Stimulated activated CD4-positive, alpha-beta T cell treated with anti-CD3 and anti-CD28 coated beads, Interleukin-4, amount 100 ng/mL, for 48 hours (primary cell): ENCODE results near the gene LUC7L3.

Experiments used
- DNase-seq, 2 donors: peaks; one replicate each; pipeline ENCODE4 v3.0.0-alpha.2; 2020; ENCODE audit warnings: low read depth in 2 of 2

The LUC7L3 gene

DNA sequence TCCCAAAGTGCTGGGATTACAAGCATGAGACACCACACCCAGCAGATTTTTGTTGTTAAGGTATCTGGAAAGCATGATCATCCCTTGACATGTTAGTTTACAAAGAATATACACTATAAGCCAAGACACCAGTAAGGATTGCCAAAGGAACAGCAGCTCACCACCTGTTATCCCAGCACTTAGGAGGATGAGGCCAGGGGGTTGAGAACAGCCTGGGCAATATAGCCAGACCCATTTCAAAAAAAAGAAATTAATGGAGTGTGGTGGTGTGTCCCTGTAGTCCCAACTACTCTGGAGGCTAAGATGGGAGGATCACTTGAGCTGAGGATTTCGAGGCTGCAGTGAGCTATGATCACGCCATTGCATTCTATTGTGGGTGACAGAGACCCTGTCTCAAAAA, 42.8 kb downstream of the LUC7L3 start:
- no peak for DNase-seq

DNA sequence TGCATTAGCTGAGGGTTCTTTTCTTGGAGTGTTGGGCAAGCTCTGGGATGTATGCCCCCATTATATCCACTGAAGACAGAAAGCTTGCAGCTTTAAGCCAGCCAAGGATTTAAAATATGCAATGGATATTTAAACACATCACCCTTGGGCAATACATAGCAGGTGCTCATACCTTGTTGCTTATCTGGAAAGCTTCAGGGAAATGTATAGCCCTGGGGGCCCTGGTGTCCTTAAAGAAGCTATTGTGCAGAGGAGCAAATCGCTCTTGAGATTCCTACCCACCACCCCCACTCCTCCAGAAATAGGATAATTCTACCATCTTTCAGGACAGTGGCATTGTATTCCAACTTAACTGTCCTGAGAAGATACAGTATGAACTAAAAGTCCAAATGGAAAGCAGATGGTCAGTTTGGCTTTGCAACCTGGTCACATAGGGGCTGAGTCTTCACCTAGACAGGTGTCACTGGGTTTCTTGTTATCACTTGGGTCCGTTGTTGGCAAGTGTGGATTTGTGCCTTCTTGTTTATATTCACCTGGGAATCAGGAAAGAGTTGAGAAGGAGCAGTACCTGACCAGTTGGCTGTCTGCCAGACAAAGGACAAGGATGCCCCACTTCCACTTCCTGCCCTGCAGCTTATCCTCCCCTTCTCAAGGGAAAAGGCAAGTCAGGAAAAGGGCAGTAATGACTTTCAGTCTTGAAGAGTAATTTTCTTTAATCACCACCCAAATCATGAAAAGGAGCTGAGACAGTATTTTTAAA, 44.5 kb downstream of the LUC7L3 start:
- no peak for DNase-seq

DNA sequence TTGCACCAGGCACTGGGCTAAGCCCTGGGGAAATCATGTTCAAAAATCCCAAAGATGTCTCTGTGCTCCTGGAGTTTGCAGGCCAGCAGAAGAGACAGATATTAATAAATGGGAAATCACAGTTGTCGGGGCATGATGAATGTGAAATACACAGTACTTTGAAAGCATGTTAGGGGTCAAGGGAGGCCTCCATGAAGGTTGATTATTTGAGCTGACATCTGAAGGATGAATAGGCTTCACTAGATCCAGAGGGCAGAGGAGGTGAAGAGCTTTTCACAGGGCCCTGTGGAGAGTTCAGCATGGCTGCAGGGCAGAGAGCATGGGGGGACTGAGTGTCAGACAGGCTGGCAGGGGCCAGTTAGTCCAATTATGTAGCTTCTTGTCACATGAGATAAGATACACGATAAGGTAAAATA, 45.3 kb downstream of the LUC7L3 start:
- DNase-seq = no peak

DNA sequence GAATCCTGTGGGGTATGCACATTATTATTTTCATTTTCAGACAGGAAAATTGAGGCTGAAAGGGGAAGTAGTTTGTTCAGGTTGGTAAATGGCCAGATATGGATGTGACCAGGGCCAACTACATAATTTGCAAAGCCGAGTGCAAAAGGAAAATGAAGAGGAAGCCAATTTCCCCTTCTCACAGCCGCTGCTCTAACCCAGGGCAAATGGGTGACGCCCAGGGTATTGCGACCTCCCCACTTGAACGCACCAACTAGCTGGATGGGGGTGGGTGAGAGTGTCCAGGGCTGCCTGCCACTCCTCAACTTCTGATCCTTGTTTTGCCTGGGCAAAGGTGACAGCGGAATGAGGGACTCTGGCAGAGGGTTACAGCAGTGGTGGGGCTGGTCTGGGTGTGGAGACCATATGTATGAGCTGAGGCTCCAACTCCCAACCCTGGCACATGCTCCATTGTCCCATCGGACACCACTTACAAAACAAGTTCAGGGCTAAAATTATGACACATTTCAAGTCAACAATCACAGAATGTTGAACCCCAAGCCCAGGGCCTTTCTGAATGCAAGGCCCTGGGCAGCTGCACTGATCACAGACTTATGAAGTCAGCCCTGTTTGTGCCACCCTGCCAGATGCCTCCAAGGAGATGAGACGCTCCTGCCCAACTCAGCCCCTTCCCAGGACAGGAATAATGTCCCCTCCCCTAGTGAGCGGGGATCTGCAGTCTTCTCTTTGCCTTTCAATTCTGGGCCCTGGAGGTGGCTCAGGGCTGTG, 46.2 kb downstream of the LUC7L3 start:
- DNase-seq = no peak

DNA sequence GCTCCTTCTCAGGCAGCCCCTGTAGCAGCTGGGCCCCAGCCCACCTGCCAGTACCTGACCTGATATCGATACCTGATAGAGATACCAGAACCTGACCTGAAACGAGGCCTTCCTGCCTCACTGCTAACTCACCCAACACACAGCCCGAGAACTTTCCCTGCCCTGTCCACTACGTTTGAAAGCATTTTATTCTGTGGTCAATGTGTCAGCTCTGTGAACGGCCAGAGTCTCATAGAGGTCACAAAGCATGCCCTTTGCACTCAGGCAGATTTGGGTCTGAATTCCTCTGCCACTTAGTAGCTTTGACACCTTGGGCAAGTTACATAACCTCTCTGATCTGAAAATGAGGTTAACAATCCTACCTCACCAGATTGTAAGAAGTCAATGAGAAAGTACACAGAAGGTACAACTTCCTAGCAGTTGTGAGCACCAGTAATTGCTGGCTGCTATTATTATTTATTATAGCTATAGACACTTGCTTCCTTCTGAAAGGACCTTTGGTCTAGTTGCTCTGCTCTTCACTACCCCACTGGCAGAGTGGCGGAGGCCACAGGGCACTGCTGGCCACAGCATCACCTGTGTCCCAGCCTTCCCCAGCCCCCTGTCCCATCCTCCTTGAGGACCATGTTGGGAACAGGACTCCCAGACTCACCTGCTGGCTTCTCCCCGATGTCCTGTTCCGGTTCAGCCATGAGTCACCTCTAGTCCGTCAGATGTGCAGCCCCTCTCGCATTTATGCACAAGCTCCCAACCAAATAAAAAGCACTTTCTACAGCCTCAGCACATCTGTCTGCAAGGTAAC, 47.0 kb downstream of the LUC7L3 start:
- no peak for DNase-seq

DNA sequence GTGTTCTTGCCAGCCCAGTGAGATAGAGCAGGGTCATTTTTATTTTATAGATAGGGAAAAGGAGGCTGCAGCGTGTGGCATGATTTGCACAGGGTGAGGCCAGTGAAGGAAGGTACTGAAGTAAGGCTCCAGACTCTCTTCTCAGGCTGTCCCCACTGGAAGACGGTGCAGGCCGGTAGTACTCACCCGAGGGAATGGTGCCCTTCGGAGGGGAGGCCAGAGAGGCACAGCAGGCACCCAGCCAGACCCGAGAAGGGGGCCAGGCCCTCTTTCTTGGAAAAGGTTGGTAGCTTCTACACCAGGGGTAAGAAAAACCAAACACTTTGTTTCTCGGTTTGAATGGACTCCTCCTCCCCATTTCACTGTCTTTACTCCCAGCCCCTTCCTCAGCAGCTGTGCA, 47.6 kb downstream of the LUC7L3 start:
- no peak for DNase-seq

DNA sequence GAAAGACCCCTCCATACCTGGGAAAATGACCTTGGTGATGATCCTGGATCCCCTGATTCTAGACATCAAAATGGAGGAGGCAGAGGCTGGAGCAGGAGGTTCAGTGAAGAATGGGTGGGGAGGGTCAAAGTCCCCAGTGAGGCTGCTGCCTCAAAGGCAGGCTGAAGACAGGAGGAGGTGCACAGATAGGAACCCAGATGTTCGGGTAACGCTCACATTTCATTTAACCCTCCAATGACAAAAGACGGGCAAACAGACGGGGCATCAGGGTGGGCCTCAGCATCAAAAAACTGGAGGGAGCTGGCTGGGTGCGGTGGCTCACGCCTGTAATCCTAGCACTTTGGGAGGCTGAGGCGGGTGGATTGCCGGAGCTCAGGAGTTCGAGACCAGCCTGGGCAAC, 48.0 kb downstream of the LUC7L3 start, which contains the start of gene ANKRD40CL:
TSS of gene ANKRD40CL (minus strand) at position 73 of the 400 bp plus-strand sequence. CDS start 605 bp downstream, outside the sequence.
- no peak for DNase-seq

DNA sequence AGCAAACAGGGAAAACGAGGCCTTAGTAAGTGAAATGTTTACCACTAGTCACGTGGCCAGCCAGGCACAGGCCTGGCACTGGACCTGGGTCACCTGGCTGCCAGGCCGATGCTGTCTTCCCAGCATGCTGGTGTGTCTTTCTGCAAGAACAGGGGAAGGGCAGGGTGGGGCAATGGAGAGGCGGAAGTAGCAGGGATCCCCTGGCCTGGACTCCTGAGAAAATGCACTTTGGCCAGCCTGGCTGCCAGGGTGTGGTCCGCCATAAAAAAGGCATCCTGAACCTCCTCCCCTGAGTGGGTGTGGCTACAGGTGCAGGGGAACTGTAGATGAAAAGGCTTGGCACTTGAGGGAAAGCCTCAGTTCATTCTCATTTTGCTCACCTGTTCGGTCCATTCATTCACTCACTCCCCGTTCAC, 49.0 kb downstream of the LUC7L3 start:
- DNase-seq = no peak

DNA sequence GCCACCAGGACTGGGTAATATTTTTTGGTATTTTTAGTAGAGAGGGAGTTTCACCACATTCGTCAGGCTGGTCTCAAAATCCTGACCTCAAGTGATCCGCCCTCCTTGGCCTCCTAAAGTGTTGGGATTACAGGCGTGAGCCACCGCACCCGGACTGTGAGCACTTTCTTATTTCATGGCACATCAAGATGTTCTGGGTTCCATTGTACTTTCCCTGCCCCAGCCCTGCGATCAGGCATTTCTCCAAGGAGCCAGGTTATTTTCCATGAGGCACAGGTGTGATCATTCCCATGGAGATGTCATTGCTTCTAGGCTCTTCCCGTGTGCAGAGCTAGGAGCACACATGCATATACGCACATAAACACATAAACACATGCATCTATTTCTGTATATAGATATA, 50.5 kb downstream of the LUC7L3 start:
- no peak for DNase-seq

DNA sequence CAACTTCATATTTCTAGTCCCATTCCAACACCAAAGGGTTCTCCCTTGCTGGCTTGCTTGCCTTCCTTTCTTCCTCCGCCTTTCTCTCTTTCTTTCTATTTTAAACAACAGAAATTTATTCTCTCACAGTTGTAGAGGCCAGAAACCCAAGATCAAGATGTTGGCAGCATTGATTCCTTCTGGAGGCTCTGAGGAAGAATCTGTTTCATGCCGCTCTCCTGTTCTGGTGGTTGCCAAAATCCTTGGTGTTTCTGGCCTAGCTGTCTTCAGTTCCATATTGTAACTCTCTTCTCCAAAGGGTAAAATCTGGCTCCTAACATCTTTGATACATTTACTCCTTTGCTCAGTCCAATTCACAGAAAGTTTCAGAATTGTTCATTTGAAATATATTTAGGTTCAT, 50.9 kb downstream of the LUC7L3 start:
- DNase-seq = no peak

DNA sequence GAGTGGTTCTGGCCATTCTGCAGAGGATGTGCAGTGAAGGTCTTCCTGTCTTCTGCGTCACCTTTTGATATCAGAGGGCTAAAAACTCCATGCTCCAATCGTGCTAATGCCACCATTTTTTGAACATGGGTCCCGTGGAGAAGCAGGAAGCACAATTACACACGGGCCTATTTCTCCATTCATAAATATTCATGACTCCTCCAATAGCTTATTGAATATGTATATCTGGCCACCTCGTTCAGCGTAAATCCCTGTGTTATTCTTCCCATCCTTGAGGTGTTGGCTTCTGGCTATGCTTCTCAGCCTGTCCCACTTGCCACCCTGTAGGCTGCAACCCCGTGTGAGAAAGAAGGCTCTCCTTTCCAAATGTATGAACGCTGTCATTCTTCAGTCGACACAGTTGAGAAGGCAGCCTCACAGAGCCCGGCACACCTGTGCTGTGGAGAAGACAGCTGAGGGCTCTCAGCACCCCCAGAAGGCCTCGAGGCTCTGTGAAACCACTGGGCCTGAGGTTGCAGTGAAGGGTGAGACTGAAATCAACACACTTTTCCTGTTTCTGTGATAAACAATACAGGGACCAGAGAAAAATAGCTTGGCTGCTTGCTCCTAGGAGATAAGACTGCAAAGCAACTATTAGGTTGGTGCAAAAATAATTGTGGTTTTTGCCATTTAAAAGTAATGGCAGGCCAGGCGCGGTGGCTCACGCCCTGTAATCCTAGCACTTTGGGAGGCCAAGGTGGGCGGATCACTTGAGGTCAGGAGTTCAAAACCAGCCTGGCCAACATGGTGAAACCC, 52.8 kb downstream of the LUC7L3 start:
- no peak for DNase-seq

DNA sequence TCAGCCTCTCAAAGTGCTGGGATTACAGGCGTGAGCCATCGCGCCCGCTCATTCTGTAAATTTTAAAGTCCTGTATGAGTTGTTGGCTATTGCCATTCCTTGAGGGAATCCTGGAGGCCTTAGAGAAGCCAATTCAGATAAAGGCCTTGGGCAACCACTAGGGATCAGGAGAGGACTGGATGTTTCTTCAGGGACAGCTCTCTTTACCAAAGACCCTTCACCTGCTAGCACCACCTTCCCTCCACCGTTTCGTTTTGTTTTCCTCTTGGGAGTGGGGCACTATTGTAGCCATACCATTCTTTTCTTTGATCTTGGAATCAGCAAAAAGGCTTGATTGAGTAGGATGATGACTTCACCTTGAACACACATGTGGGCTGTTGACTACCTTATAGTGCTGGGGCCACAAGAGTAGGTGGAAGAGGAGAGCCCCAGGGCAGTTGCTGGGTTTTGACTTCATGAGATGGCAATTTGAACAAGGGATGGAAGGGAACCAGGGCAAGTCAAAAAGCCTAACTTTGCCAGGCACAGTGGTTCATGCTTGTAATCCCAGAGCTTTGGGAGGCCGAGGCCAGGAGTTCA, 54.9 kb downstream of the LUC7L3 start:
- no peak for DNase-seq

DNA sequence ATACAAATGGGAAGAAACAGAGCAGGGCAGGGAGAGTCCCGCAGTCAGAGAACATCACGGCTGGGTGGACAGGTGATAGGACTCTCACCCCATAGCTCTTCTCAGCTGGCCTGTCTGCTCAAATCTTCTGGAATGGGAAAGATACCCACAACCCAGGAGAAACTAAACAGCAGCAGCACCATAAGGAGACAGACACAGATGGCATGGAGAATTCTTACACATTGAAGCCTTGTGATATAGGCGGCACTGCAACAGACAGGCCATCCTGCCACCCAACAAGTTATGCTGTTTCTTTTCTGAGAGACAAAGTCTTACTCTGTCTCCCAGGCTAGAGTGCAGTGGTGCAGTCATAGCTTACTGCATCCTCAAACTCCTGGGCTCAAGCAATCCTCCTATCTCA, 56.5 kb downstream of the LUC7L3 start:
- no peak for DNase-seq

DNA sequence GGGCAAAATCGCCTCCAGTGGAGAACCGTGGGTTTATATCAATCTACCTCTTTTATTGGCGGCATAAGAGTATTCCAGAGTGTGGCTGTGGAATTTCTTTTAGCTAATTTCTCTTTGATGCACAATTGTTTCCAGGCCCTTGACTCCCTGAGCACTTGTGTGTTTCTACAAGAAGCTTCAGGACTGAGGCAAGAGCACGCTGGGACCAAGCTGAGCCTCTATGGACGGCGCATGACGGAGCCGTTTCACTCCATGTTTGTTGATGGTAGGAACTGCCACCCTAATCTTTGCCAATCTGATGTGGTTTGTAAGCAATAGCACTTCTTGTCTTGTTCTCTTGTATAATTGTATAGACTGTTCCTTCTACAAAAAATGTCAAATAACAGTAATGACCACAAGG, 59.1 kb downstream of the LUC7L3 start:
- DNase-seq = no peak

DNA sequence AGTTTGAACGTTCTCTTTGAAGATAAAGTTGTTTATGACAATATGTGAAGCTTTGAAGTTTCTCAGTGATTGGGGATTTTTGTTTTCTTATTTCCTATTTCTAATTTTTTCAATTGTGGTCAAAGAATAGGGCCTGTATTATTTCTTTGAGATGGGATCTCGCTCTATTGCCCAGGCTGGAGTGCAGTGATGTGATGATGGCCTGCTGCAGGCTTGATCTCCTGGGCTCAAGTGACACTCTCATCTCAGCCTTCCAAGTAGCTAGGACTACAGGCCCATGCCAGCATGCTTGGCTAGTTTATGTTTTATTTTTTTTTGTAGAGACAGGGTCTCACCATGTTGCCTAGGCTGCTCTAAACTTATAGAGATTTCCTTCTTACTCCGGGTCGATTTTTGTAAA, 59.6 kb downstream of the LUC7L3 start:
- DNase-seq = no peak

DNA sequence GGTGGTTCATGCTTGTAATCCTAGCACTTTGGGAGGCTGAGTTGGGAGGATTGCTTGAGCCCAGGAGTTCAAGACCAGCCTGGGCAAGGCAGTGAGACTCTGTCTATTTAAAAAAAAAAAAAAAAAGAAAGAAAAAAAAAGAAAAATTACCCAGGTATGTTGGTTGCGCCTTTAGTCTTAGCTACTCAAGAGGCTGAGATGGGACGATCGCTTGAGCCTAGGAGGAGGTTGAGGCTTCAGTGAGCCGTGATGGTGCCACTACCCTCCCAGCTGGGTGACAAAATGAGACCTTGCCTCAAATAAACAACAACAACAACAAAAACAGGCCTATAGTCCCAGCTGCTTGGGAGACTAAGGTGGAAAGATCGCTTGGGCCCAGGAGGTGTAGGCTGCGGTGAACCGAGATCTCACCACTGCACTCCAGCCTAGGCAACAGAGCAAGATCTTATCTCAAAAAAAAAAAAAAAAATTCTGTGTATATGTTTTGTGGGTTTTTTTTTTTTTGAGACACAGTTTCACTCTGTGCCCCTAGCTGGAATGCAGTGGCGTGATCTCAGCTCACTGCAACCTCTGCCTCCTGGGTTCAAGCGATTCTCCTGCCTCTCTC, 60.4 kb downstream of the LUC7L3 start:
- DNase-seq = peak in 1 of 2 donors; percentile 11

DNA sequence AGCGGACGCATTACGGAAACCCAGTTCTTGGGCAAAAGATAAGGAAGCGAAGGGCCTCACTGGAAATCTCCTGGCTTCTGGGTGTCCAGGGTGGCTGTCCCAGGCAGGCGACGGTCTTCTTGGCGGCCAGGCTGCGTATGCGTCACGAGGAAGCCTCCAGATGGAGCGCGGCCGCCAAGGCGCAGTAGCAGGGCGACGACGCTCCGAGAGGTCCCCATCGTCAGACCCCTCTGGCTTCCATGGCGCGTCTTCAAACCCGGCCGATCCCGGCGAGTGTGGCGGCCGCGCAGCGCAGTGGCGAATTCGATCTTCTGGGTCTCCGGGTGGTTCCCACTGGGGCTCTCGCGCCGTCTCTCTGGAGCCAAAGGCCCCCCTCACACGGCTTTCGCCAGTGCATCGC, 61.8 kb downstream of the LUC7L3 start:
- no peak for DNase-seq

DNA sequence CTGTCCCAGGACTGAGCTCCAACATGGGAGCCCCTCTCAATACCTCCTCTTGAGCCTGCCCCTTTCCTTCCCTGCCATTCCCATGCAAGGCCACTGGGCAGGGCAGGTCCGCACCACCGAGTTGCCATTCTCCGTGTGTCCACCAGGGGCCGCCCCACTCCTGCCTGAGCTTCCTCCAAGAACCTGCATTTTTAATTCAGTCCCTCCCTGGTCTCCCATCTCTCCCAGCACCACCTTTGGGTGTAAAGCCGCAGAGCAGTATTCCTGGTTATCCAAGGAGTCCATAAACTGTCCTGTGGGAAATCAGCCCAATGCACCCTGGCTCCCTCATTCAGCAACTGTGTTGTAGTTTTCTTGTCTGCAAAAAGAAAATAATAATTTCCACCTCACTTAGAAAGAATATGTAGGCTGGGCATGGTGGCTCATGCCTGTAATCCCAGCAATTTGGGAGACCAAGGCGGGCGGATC, 63.8 kb downstream of the LUC7L3 start:
- DNase-seq = peak; percentile 69 to 82

DNA sequence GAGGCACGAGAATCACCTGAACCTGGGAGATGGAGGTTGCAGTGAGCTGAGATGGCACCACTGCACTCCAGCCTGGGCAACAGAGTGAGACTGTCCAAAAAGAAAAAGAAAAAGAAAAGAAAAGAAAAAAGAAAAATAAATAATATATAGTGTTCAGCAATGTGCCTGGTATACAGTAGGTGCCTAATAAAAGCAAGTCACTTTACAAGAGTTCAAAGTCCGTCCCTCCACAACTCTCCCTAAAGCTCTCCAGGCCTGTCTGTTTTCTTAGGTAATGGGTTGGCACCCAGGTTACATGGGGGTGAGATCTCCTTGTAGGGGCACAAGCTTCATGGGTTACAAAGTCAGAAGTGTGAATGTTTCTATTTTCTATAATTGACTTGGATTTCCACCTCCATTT, 64.5 kb downstream of the LUC7L3 start:
- DNase-seq = no peak

DNA sequence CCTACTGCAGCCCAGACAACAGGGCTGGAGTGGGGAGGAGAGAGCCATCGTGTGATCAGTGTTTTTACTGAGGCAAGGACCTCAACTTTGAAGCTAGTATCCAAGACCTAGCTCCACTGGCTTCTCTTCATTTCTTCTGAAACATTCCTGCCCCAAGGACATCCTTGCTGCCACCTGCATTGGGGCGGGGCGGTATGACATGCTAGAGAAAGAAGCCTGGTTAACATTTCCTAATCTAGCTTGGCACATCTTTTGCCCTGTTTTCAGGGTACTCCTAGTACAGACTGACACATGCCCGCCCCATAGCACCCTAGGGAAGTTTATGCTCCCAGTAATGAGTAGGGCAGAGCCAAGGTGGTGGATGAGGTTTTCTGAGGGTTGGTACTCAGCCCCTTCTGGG, 65.7 kb downstream of the LUC7L3 start:
- DNase-seq = no peak
